A549 (cell line): Measurements from ENCODE around the gene EPHB1.

ENCODE experiments used
- POLR2A ChIP-seq: IDR thresholded peaks from 2 replicates; pipeline ENCODE4 v1.6.1; 2012; ENCODE audit warnings: mild to moderate bottlenecking, low read length
- RCOR1 ChIP-seq: fragments of 150-350 bp; IDR thresholded peaks from 2 replicates; pipeline ENCODE4 v1.6.1; 2014; ENCODE audit warnings: antibody characterized with exemption, low read length, low read depth
- TF ChIP-seq, protein P1 (sequence below): fragments of >200 bp; sonication (Bioruptor Twin); formaldehyde crosslinking; IDR thresholded peaks from 3 replicates; pipeline ENCODE4 v1.5.1; 2016
- TF ChIP-seq, protein P2 (sequence below): IDR thresholded peaks from 2 replicates; pipeline ENCODE4 v1.6.1; 2012

DNA sequence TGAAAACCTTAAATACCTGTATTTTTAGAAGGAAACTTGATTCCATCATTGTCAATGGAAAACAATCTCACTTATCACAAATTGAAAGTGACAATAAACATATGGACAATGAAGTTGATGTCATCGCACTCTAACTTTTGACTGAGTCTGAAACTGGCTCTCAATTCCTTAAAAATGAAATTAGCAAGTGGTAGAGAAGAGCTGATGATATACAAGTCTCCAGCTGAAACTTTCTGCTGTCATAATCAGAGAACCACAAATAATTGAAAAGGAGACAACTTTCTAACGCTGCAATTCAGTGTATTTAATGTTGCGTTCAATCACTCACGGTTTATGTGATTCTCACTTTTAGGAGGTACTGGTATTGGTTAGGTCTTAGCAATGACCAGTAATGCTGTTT lies 37.5 kb downstream of the EPHB1 start:
- TF ChIP-seq RCOR1 = no peak
- TF ChIP-seq POLR2A = no peak
- TF ChIP-seq, protein P1, sequence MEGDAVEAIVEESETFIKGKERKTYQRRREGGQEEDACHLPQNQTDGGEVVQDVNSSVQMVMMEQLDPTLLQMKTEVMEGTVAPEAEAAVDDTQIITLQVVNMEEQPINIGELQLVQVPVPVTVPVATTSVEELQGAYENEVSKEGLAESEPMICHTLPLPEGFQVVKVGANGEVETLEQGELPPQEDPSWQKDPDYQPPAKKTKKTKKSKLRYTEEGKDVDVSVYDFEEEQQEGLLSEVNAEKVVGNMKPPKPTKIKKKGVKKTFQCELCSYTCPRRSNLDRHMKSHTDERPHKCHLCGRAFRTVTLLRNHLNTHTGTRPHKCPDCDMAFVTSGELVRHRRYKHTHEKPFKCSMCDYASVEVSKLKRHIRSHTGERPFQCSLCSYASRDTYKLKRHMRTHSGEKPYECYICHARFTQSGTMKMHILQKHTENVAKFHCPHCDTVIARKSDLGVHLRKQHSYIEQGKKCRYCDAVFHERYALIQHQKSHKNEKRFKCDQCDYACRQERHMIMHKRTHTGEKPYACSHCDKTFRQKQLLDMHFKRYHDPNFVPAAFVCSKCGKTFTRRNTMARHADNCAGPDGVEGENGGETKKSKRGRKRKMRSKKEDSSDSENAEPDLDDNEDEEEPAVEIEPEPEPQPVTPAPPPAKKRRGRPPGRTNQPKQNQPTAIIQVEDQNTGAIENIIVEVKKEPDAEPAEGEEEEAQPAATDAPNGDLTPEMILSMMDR = no peak
- TF ChIP-seq, protein P2, sequence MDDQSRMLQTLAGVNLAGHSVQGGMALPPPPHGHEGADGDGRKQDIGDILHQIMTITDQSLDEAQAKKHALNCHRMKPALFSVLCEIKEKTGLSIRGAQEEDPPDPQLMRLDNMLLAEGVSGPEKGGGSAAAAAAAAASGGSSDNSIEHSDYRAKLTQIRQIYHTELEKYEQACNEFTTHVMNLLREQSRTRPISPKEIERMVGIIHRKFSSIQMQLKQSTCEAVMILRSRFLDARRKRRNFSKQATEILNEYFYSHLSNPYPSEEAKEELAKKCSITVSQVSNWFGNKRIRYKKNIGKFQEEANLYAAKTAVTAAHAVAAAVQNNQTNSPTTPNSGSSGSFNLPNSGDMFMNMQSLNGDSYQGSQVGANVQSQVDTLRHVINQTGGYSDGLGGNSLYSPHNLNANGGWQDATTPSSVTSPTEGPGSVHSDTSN = no peak
